Measurements from ENCODE around the gene LRRC8C.

DNA sequence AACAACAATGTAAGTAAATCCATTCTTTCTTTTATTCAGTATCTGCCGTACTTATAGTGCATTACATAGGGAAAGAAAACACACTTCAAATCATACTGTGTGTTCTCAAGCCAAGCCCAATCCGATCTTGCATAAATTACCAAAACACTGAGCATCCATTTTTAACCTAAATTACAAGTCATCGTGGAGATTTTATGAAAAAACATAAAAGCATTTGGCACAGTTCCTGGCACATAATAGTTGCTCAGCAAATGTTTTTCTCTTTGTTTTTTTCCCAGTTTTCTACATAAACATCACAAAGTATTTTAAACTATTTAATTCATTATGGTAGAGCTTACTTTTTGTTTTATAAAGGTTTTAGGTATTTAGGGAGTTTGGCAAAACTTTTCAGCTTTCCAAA lies 48.1 kb upstream of the LRRC8C start:
- TF ChIP-seq, protein P1, sequence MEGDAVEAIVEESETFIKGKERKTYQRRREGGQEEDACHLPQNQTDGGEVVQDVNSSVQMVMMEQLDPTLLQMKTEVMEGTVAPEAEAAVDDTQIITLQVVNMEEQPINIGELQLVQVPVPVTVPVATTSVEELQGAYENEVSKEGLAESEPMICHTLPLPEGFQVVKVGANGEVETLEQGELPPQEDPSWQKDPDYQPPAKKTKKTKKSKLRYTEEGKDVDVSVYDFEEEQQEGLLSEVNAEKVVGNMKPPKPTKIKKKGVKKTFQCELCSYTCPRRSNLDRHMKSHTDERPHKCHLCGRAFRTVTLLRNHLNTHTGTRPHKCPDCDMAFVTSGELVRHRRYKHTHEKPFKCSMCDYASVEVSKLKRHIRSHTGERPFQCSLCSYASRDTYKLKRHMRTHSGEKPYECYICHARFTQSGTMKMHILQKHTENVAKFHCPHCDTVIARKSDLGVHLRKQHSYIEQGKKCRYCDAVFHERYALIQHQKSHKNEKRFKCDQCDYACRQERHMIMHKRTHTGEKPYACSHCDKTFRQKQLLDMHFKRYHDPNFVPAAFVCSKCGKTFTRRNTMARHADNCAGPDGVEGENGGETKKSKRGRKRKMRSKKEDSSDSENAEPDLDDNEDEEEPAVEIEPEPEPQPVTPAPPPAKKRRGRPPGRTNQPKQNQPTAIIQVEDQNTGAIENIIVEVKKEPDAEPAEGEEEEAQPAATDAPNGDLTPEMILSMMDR (IDR thresholded peaks at IDR 0.05), result no peak
- TF ChIP-seq POLR2AphosphoS5 (IDR thresholded peaks at IDR 0.05), result no peak

Data from upper lobe of left lung (tissue), 4 donors.